PFSK-1 (cell line): Measurements from ENCODE around the gene FTSJ1.

Experiments
- POLR2AphosphoS5 ChIP-seq: IDR thresholded peaks from 2 replicates; pipeline ENCODE4 v1.6.1; 2012; ENCODE audit warnings: low read depth, mild to moderate bottlenecking, control low read depth, low read length, moderate library complexity
- SIN3A ChIP-seq: IDR thresholded peaks from 2 replicates; pipeline ENCODE4 v1.6.1; 2012; ENCODE audit warnings: mild to moderate bottlenecking, low read length, moderate library complexity, borderline replicate concordance; ENCODE audit not compliant: insufficient read depth
- TAF1 ChIP-seq: IDR thresholded peaks from 2 replicates; pipeline ENCODE4 v1.6.1; 2012; ENCODE audit warnings: low read length, control low read depth, borderline replicate concordance; ENCODE audit not compliant: insufficient read depth

- no peak for TF ChIP-seq POLR2AphosphoS5
- no peak for TF ChIP-seq SIN3A
- no peak for TF ChIP-seq TAF1
Measured at GRCh38 chrX:48470110-48470832, 5.7 kb upstream of the FTSJ1 start, which contains the start of gene SLC38A5.
